ENCODE data around the gene PLA2G4F. TPM values are rescaled to one million over a fixed set of nuclear protein-coding genes. Genes with fewer than 3 reads are reported as not detected.

Gene PLA2G4F
- total and polyA plus RNA-seq, 7 experiments from 2014 or later: not detected

DNA sequence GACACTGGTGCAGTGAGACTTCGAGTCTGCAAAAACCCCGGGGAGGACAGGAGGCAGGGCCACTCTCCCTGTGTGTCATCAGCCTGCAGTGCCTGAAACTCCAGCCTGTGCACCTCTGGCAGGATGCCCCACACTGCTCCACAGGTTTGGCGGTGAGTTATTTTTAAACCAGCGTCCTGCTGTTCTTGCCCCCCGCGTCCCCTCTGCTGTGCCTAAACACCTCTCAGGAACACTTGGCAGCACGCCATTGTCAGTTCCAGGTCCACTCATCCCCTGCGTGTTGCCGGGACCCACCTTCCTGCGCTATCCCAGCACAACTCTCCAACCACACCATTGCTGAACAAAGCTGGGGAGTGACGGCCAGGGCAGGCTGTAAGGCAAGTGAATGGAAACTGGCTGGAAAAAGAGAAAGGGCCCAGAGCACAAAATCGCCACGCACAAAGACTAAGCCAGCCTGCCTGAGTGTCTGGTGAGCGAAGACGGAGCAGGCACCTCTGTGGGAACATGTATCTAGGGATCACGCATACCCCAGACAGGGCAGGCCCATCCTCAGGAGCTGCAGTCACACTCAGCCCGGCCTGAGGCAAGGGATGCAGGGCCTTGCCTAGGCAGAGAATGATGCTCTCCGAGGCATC lies 3.1 kb upstream of the PLA2G4F start:
- H3K4me3 Mint-ChIP-seq: no peak overlapping the region
- intact Hi-C loops (cut with micrococcal nuclease): no loop called here
- H3K4me1 ChIP-seq (ENCODE audit: control insufficient read depth in 2 of 2, insufficient read depth in 2 of 2, low read length in 2 of 2): no peaks in the 10 kb centered on the region
- ChIA-PET CTCF (no interaction called here), POLR2A (no interaction called here)
- H3K36me3 ChIP-seq (ENCODE audit: control insufficient read depth in 2 of 3, insufficient read depth in 3 of 3, low read length in 3 of 3): peaks cover 22 to 60% (median 23%) of the 10 kb centered on the region in 3 experiments
- peaks cover 7 to 39% (median 16%) of the 10 kb centered on the region in 5 donors for H3K36me3 Mint-ChIP-seq
- no peak overlapping the region for H3K27ac ChIP-seq (ENCODE audit: low read depth, low read length)
- H3K27me3 ChIP-seq (ENCODE audit: control insufficient read depth in 2 of 2, insufficient read depth in 2 of 2, low read length in 2 of 2): no peaks in the 10 kb centered on the region
- no peak overlapping the region for H3K4me3 ChIP-seq (ENCODE audit: low read length)
- H3K9me3 ChIP-seq (ENCODE audit: control insufficient read depth in 2 of 3, low read length in 3 of 3): no peaks in the 10 kb centered on the region
- ATAC-seq (no peak), DNase-seq (no peak)
- H3K27ac Mint-ChIP-seq: no peak overlapping the region
- no peaks in the 10 kb centered on the region for H3K9me3 Mint-ChIP-seq
- peaks cover 0 to 4% (median 0%) of the 10 kb centered on the region in 7 donors for H3K4me1 Mint-ChIP-seq
- H3K27me3 Mint-ChIP-seq: no peaks in the 10 kb centered on the region

DNA sequence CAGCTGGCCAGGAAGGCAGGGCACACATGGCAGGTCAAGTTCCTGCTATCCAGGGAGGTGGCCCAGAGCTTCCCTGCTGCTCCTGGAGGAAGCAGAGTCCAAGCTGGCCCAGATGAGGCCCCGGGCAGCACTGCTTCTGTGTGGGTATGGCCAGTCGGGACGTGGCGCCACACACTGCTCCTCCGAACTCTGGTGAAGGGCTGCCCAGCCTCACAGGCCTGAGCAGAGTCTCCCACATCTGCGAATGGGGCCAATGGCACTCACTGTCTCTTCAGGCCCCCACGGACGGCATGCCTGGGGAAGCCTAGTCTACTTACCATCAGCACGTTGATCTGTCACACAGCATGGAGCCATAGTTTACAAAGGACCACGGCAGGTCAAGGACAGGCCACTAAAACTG lies 2.5 kb upstream of the PLA2G4F start:
- intact Hi-C loops (cut with micrococcal nuclease): no loop called here

DNA sequence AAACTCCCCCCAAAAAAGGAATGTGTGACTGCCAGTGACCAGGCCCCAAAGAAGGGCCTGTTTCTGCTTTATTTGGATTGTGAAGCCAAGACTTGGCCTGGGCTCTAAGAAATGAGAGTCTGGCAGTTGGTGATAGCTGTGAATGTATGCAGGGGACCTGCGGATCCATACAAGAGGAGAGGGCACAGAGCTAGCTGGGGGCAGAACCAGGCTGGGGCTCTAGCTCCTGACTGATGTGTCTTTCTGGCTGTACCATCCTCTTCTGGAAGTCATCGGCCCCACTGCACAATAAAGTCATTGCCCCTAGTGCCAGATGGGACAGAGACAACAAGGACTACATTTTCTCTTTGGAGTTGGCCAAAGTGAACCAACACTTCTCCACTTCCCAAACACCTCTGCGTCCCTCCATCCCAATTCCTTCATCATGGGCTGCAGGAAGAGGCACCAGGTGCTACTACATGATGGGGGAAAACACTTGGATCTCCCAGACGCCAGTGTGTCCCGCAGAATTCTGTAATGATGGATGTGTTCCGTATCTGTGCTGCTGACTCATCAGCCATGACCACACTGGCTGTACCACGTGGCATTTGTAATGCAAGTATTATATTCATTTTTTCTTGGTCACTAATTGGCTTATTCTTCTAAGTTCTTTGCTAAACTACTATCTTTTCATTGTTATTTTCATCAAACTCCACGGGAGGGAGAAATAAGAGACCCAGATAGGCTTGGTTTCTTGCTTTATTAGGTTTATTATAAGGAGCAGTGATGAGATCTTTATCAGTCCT lies 1.7 kb upstream of the PLA2G4F start:
- peaks cover 4 to 33% (median 8%) of the 10 kb centered on the region in 5 donors for H3K36me3 Mint-ChIP-seq
- DNase-seq: no peak
- ChIA-PET CTCF (no interaction called here), POLR2A (no interaction called here)
- H3K9me3 ChIP-seq (ENCODE audit: control insufficient read depth in 2 of 3, low read length in 3 of 3): no peaks in the 10 kb centered on the region
- no peaks in the 10 kb centered on the region for H3K9me3 Mint-ChIP-seq
- H3K4me1 Mint-ChIP-seq: peaks cover 0 to 4% (median 0%) of the 10 kb centered on the region in 7 donors
- intact Hi-C loops (cut with micrococcal nuclease): no loop called here
- no peaks in the 10 kb centered on the region for H3K27me3 ChIP-seq (ENCODE audit: control insufficient read depth in 2 of 2, insufficient read depth in 2 of 2, low read length in 2 of 2)
- H3K36me3 ChIP-seq (ENCODE audit: control insufficient read depth in 2 of 3, insufficient read depth in 3 of 3, low read length in 3 of 3): peaks cover 9 to 47% (median 16%) of the 10 kb centered on the region in 3 experiments
- no peaks in the 10 kb centered on the region for H3K4me1 ChIP-seq (ENCODE audit: control insufficient read depth in 2 of 2, insufficient read depth in 2 of 2, low read length in 2 of 2)
- no peak overlapping the region for H3K4me3 ChIP-seq (ENCODE audit: low read length)
- ATAC-seq: peak; percentile 60
- peak overlapping the region in 2 of 9 donors; percentile 8 to 11 for H3K27ac Mint-ChIP-seq
- H3K27ac ChIP-seq (ENCODE audit: low read depth, low read length): no peak overlapping the region
- no peaks in the 10 kb centered on the region for H3K27me3 Mint-ChIP-seq
- H3K4me3 Mint-ChIP-seq: no peak overlapping the region

More for the DNA sequence above, 2.5 kb upstream of the PLA2G4F start:
- no peaks in the 10 kb centered on the region for H3K27me3 ChIP-seq (ENCODE audit: control insufficient read depth in 2 of 2, insufficient read depth in 2 of 2, low read length in 2 of 2)
- H3K9me3 ChIP-seq (ENCODE audit: control insufficient read depth in 2 of 3, low read length in 3 of 3): no peaks in the 10 kb centered on the region
- no peak for DNase-seq
- peaks cover 7 to 39% (median 16%) of the 10 kb centered on the region in 5 donors for H3K36me3 Mint-ChIP-seq
- no peak overlapping the region for H3K27ac ChIP-seq (ENCODE audit: low read depth, low read length)
- ATAC-seq: no peak
- H3K36me3 ChIP-seq (ENCODE audit: control insufficient read depth in 2 of 3, insufficient read depth in 3 of 3, low read length in 3 of 3): peaks cover 16 to 54% (median 22%) of the 10 kb centered on the region in 3 experiments
- peaks cover 0 to 4% (median 0%) of the 10 kb centered on the region in 7 donors for H3K4me1 Mint-ChIP-seq
- ChIA-PET CTCF (no interaction called here), POLR2A (no interaction called here)
- H3K4me1 ChIP-seq (ENCODE audit: control insufficient read depth in 2 of 2, insufficient read depth in 2 of 2, low read length in 2 of 2): no peaks in the 10 kb centered on the region
- no peak overlapping the region for H3K4me3 Mint-ChIP-seq
- H3K4me3 ChIP-seq (ENCODE audit: low read length): no peak overlapping the region
- H3K27ac Mint-ChIP-seq: peak overlapping the region in 1 of 9 donors; percentile 8
- H3K27me3 Mint-ChIP-seq: no peaks in the 10 kb centered on the region
- H3K9me3 Mint-ChIP-seq: no peaks in the 10 kb centered on the region

DNA sequence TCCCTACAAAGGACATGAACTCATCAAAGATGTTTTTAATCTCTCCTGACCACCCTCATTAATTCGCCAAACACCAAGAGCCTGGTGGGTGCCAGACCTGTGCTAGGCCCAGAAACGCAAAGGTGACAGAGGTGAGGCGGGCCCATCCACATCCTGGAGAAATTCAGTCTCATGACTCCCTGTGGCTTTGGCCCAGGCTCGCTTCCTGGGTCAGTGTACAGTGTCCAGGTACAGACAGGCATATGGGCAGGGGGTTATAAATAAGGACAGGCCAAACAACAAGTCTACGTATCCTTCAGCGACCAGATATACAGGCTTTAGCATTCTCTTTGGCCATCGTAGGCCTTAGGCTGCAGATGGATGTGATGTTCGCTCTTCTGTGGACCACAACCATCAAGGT lies 945 bp upstream of the PLA2G4F start:
- Mint-ChIP-seq H3K27ac (peak overlapping the region in 2 of 9 donors; percentile 14 to 34), H3K4me3 (no peak overlapping the region), H3K4me1 (peaks cover 0 to 4% (median 0%) of the 10 kb centered on the region in 7 donors), H3K9me3 (no peaks in the 10 kb centered on the region), H3K36me3 (peaks cover 0 to 26% (median 5%) of the 10 kb centered on the region in 5 donors), H3K27me3 (no peaks in the 10 kb centered on the region)
- ATAC-seq (no peak), DNase-seq (no peak)
- POLR2A ChIA-PET: no interaction called here
- no peaks in the 10 kb centered on the region for H3K9me3 ChIP-seq (ENCODE audit: control insufficient read depth in 2 of 3, low read length in 3 of 3)
- H3K36me3 ChIP-seq (ENCODE audit: control insufficient read depth in 2 of 3, insufficient read depth in 3 of 3, low read length in 3 of 3): peaks cover 4 to 39% (median 16%) of the 10 kb centered on the region in 3 experiments
- no peaks in the 10 kb centered on the region for H3K4me1 ChIP-seq (ENCODE audit: control insufficient read depth in 2 of 2, insufficient read depth in 2 of 2, low read length in 2 of 2)
- no peaks in the 10 kb centered on the region for H3K27me3 ChIP-seq (ENCODE audit: control insufficient read depth in 2 of 2, insufficient read depth in 2 of 2, low read length in 2 of 2)
- CTCF ChIA-PET: no interaction called here
- intact Hi-C loops (cut with micrococcal nuclease): no loop called here
- no peak overlapping the region for H3K27ac ChIP-seq (ENCODE audit: low read depth, low read length)
- H3K4me3 ChIP-seq (ENCODE audit: low read length): no peak overlapping the region

DNA sequence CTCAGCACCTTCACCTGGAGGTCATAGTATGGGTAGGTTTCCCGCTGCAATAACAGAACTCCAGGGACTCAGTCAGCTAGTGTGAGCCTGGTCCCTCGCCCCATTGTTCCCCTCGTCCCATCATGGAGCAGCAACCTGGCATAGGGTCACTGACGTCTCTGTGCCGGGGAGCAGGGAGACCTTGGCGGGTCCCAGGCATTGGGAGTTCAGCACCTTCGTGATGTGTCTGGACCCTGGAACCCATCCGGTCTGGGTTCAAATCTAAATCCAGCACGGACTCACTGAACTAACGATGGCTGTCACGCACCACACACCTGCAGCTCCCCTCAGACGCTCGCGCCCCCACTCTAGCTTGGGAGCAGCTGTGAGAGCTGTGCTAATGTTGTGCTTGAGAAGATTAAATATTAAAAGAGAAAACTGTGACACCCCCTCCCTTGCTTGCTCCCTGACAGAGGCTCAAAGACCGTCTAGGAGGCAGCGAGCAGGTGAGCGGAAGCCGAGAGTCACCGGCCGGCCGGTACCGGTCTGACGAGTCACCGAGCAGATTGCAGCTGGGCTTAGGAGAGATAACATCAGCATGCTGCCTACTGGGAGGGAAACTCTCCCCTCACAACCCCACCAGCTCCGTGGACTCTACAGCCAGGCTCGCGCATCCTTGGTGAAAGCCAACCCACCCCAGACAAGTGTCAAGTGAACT lies 742 bp downstream of the PLA2G4F start:
- intact Hi-C loops (cut with micrococcal nuclease): no loop called here
- CTCF ChIA-PET: interaction anchor here (0.6 kb wide), 1 partner anchor 913 kb away, joined by 5 read pairs; no protein-coding TSS in a partner anchor

DNA sequence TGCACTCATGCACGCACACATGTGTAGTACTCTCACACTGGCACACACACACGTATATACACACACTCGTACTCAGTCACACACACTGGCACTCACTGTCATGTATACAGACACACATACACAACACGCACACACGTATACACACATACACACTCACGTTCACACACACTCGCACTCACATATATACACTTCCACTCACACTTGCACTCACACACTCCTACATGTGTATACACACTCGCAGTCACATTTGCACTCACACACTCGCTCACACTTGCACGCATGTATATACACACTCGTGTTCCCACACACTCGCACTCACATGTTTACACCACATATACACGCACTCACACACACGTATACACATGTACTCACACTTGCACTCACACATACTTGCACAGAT lies 1.5 kb downstream of the PLA2G4F start:
- Histone ChIP-seq H3K36me3 (ENCODE audit: control insufficient read depth in 2 of 3, insufficient read depth in 3 of 3, low read length in 3 of 3) (peaks cover 0 to 15% (median 0%) of the 10 kb centered on the region in 3 experiments), H3K27ac (ENCODE audit: low read depth, low read length) (no peak overlapping the region), H3K4me3 (ENCODE audit: low read length) (no peak overlapping the region), H3K27me3 (ENCODE audit: control insufficient read depth in 2 of 2, insufficient read depth in 2 of 2, low read length in 2 of 2) (no peaks in the 10 kb centered on the region), H3K4me1 (ENCODE audit: control insufficient read depth in 2 of 2, insufficient read depth in 2 of 2, low read length in 2 of 2) (no peaks in the 10 kb centered on the region), H3K9me3 (ENCODE audit: control insufficient read depth in 2 of 3, low read length in 3 of 3) (no peaks in the 10 kb centered on the region)
- no peak overlapping the region for H3K4me3 Mint-ChIP-seq
- ChIA-PET POLR2A (no interaction called here), CTCF (no interaction called here)
- H3K9me3 Mint-ChIP-seq: no peaks in the 10 kb centered on the region
- H3K36me3 Mint-ChIP-seq: peaks cover 0 to 11% (median 2%) of the 10 kb centered on the region in 5 donors
- intact Hi-C loops (cut with micrococcal nuclease): no loop called here
- DNase-seq: no peak
- H3K4me1 Mint-ChIP-seq: peaks cover 0 to 4% (median 0%) of the 10 kb centered on the region in 7 donors
- no peak for ATAC-seq
- H3K27me3 Mint-ChIP-seq: no peaks in the 10 kb centered on the region
- H3K27ac Mint-ChIP-seq: peak overlapping the region in 1 of 9 donors; percentile 0

More for the DNA sequence above, 742 bp downstream of the PLA2G4F start:
- Mint-ChIP-seq H3K36me3 (peaks cover 0 to 13% (median 2%) of the 10 kb centered on the region in 5 donors), H3K4me3 (no peak overlapping the region), H3K9me3 (no peaks in the 10 kb centered on the region), H3K4me1 (peaks cover 0 to 4% (median 0%) of the 10 kb centered on the region in 7 donors), H3K27ac (no peak overlapping the region), H3K27me3 (no peaks in the 10 kb centered on the region)
- Histone ChIP-seq H3K27ac (ENCODE audit: low read depth, low read length) (no peak overlapping the region), H3K36me3 (ENCODE audit: control insufficient read depth in 2 of 3, insufficient read depth in 3 of 3, low read length in 3 of 3) (peaks cover 0 to 22% (median 0%) of the 10 kb centered on the region in 3 experiments), H3K27me3 (ENCODE audit: control insufficient read depth in 2 of 2, insufficient read depth in 2 of 2, low read length in 2 of 2) (no peaks in the 10 kb centered on the region), H3K4me3 (ENCODE audit: low read length) (no peak overlapping the region), H3K4me1 (ENCODE audit: control insufficient read depth in 2 of 2, insufficient read depth in 2 of 2, low read length in 2 of 2) (no peaks in the 10 kb centered on the region), H3K9me3 (ENCODE audit: control insufficient read depth in 2 of 3, low read length in 3 of 3) (no peaks in the 10 kb centered on the region)
- POLR2A ChIA-PET: no interaction called here
- no peak for DNase-seq
- no peak for ATAC-seq

Measured in naive thymus-derived CD4-positive, alpha-beta T cell (primary cell).